ENCODE results near the gene TRIP13.

DNA sequence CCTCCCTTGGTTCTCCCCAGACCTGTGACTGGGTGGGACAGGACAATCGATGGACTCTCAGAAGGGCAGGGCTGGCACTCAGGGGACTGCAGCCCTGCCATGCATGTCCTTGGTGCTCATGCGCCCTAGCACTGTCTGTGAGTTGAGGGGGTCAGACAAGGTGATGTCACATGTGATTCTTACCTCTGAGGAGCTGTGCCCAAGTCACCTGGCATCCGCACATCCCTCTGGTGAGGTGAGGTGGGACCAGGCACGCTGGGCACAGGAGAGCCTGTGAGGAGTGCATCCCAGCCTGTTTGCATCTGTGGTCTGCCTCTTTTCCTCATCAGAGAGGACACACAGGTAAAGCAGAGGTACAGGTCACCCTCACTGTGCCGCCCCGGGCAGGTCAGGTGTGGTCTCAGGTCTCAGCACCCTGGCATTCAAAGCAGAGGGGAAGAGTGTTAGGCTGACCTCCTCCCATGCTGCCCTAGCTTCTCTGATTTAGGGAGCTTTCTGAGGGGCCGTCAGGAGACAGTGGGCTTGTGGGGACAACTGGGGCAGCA, 14.8 kb downstream of the TRIP13 start:
- TF ChIP-seq ZNF274 (IDR thresholded peaks at IDR 0.05; ENCODE audit: low read depth, low read length) (no peak), YY1 (IDR thresholded peaks at IDR 0.05; ENCODE audit: insufficient read depth, insufficient read length) (no peak)

Data from NT2/D1 (cell line).